Fibroblast of the aortic adventitia (primary cell): ENCODE measurements around the gene NLRP6. TPM values are rescaled to one million over a fixed set of nuclear protein-coding genes. Genes with fewer than 3 reads are reported as not detected.
"Not testable (repeated sequence)": the region's sequence is repeated elsewhere in the genome, so short reads cannot be mapped to it uniquely, and the experiment has no call there.

Experiments
- DNase-seq: peaks from one replicate; pipeline ENCODE4 v3.0.0-alpha.2; 2010; ENCODE audit warnings: low read depth
- H3K4me3 ChIP-seq: 2 replicates; pipeline ENCODE4 v1.5.1; 2011; ENCODE audit warnings: low read depth, mild to moderate bottlenecking, control low read depth, low read length, moderate library complexity
- total RNA-seq: library from RNA; depleted of rRNA; stranded (reverse); fragments of >200 nt; gene quantifications from 2 replicates; pipeline ENCODE4 v1.2.3, GENCODE V29; 2012; ENCODE audit warnings: low replicate concordance
- TF ChIP-seq, protein P1 (sequence below): IDR thresholded peaks from 2 replicates; pipeline ENCODE4 v1.5.1; 2011; ENCODE audit warnings: mild to moderate bottlenecking, low read length, control low read depth, inconsistent platforms; ENCODE audit not compliant: insufficient read depth

NLRP6 gene
- total RNA-seq, 1 donor: not detected

DNA sequence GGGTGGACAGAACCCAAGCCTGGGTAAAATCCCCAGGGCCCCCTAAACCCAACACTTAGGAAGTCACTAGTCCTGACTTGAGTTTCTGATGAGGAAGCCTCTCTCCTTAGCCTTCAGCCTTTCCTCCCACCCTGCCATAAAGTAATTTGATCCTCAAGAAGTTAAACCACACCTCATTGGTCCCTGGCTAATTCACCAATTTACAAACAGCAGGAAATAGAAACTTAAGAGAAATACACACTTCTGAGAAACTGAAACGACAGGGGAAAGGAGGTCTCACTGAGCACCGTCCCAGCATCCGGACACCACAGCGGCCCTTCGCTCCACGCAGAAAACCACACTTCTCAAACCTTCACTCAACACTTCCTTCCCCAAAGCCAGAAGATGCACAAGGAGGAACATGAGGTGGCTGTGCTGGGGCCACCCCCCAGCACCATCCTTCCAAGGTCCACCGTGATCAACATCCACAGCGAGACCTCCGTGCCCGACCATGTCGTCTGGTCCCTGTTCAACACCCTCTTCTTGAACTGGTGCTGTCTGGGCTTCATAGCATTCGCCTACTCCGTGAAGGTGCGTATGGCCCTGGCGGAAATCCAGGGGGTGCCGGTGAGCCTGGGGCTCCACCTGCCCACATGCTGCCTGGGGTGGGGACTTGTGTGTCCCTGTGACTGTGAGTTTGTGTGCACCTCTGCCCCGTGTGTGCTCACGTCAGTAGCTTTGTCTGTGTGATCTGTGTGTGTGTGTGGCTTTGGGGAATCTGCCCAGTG is 35.8 kb downstream of the NLRP6 start, which contains the start of gene IFITM1:
Gene IFITM1 (plus strand): TSS at position 254 of the 767 bp plus-strand sequence. CDS start 131 bp downstream, at position 385.
- TF ChIP-seq, protein P1, sequence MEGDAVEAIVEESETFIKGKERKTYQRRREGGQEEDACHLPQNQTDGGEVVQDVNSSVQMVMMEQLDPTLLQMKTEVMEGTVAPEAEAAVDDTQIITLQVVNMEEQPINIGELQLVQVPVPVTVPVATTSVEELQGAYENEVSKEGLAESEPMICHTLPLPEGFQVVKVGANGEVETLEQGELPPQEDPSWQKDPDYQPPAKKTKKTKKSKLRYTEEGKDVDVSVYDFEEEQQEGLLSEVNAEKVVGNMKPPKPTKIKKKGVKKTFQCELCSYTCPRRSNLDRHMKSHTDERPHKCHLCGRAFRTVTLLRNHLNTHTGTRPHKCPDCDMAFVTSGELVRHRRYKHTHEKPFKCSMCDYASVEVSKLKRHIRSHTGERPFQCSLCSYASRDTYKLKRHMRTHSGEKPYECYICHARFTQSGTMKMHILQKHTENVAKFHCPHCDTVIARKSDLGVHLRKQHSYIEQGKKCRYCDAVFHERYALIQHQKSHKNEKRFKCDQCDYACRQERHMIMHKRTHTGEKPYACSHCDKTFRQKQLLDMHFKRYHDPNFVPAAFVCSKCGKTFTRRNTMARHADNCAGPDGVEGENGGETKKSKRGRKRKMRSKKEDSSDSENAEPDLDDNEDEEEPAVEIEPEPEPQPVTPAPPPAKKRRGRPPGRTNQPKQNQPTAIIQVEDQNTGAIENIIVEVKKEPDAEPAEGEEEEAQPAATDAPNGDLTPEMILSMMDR: no peak
- peak within 1 kb of the TSS; percentile 84 for H3K4me3 ChIP-seq
- peak; percentile 91 for DNase-seq

GRCh38 chr11:314554-314875 is 36.3 kb downstream of the NLRP6 start:
- peak; percentile 23 for DNase-seq
- H3K4me3 ChIP-seq: peak overlapping the region; percentile 84

DNA sequence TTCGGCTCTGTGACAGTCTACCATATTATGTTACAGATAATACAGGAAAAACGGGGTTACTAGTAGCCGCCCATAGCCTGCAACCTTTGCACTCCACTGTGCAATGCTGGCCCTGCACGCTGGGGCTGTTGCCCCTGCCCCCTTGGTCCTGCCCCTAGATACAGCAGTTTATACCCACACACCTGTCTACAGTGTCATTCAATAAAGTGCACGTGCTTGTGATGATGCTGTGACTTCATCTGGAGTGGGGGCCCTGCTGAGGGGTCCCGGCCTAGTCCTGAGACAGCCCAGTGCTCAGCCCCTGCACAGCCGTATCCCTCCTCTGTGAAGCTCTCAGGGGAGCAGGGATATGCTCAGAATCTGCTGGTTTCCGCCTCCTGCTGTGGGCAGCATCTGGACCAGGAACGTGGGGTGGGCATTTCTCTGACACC is 36.9 kb downstream of the NLRP6 start:
- DNase-seq: no peak
- TF ChIP-seq, protein P1: no peak

GRCh38 chr11:315516-315994 is 37.3 kb downstream of the NLRP6 start:
- TF ChIP-seq, protein P1: no peak
- H3K4me3 ChIP-seq: peak overlapping the region; percentile 84
- DNase-seq: no peak

More for the DNA sequence above, 36.9 kb downstream of the NLRP6 start:
- H3K4me3 ChIP-seq: peak overlapping the region; percentile 84

DNA sequence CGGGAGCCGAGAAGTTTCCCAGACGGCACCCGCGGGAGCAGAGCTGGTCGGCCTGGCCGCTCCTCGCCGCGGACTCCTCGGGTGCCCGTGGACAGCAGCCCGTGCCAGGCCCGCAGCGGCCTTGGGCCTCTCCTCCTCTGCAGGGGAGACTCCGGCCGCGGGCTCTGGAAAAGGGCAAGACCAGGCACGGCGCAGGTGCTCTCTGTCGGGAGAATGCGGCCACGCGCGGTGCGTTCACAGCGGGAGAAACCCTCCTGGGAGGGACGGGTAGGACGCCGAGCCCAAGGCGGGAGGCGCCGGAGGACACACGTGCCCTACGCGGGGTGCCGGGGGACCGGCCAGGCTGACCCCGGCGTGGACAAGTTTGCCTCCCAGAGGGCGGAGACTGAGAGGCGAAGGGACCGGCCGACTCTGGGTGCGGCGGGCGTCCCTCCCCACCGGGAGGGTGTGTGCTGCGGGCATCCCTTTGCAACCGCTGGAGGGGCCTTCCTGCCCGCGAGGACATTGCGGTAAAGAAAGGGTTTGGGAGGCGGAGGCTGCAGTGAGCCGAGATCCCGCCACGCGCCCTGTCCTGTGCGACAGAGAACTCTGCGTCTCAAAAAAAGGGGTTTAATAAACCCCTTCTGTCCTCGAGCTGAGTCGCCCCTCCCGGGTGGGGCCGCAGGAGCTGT is 38.0 kb downstream of the NLRP6 start:
- peak overlapping the region; percentile 84 for H3K4me3 ChIP-seq
- TF ChIP-seq, protein P1: no peak
- no peak for DNase-seq

- H3K4me3 ChIP-seq: no peak overlapping the region
- TF ChIP-seq, protein P1: no peak
- no peak for DNase-seq
Measured at GRCh38 chr11:316891-317301, 38.7 kb downstream of the NLRP6 start.

DNA sequence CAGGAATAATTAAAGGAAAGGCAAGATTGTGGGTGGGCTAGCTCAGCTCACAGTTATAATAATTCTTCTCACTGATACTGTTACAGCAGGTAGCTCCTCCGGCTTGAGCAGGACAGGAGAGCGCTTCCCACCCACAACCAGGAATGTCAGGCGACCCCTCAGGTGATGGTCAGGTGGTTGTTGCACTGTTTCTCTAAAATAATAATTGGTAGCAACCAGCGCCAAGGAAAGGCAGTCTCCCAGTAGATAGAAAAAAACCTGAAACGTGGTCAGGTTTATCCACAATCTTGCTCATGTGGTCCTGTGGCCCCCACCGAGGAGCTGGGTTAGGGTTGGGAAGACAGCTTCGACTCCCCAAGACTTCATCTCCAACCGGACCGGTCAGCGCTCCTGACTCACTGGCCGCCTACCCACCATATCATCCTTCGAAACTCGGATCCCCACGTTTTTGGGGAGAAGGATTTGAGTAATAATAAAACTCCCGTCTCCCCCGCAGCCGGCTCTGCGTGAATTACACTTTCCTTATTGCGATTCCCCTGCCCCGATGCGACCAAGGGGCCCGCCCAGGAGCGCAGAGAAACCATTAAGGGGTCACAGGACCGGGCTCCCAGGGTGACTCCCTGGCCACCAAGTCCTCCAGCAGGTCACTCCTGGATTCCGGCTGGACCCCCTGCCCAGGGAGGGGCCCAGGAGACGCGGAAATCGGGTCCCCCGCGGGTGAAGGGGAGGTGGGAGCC is 39.6 kb downstream of the NLRP6 start:
- not testable (repeated sequence) for DNase-seq
- H3K4me3 ChIP-seq: peak overlapping the region; percentile 52

DNA sequence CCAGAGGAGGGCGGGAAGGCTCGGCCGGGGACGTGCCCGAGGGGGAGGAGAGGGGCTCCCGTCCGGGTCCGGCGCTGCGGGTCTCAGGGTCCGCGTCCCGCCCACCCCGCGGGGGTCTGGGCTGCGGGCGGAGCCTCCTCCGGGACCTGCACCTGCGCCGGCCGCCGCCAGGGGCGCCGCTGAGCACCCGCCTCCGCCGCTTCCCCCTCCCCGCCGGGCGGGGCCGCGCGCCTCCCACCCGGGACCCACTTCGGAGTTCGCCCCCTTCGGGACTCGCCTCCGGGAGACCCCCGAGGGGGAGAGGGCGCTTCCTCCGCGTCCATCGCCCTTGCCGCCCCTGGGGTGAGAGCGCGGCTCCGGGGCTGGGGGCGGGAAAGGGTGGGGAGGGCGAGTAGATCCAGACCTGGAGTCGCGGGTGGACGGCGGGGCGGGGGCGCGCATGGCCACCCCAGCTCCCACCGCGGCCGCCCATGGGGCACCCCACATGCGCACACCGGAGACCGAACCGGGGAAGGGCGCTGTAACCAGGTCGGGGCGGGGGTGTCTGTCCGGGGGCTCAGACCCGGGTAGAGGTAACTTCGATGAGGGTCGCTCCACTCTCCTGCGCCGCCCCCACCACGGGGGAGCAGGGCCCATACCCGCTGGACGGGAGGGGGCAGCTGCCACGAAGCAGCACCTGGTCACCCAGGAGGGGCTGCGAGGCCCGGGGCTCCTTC is 40.4 kb downstream of the NLRP6 start:
- peak overlapping the region; percentile 64 for H3K4me3 ChIP-seq

More for the DNA sequence above, 40.4 kb downstream of the NLRP6 start:
- not testable (repeated sequence) for DNase-seq
